ENCODE measurements around the gene MYLK3. TPM values are rescaled to one million over a fixed set of nuclear protein-coding genes. Genes with fewer than 3 reads are reported as not detected.

MYLK3 gene
- total RNA-seq, 2 experiments from 2014 or later: 0.97 to 2.3 TPM

DNA sequence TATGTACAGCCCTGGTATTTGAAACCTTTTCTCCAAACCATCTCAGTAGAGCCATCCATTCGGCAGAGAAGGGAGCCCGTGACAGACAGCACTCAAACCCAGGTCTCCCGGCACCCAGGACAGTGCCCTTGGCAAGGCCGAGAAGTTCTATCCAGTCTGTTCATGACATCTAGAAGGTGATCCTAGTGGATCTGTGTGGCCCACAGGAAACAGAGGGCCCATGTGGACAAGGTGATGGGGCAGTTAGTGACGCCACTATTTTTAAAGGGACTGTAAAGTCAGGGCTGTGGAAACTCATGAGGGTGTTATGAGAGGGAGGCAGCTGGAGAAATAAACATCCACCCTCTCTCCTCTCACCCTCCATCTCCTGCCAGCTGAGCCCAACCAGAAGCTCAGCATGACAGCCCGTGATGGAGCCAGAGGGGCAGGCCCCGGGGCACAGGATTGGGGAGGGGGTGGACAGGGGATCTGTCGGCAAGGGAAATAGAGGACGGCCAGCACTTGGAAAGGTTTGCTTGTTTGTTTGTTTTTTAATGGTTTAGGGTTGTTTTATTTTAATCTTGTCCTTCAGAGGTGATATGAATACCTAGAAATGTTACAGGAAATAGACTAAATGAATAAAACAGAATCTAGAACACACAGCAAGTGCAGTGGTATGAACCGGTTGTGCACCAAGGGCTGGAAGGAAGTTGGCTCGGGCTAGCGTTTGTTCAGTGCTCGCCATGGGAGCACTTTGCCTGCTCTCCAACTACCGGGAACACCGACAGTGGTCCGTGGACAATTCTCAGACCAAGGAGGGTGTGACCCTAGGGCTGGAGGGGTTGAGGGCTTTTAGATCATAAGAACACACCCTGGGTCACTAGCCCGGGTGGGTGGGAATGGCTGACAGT, 17.1 kb downstream of the MYLK3 start:
- no TSS peak for BruUV-seq (replicated peaks)
- CTCF ChIA-PET (ENCODE audit: unreplicated experiment): no interaction called here
- no peak for TF ChIP-seq EZH2phosphoT487 (IDR thresholded peaks at IDR 0.05; ENCODE audit: borderline replicate concordance, low read depth, low read length)
- TF ChIP-seq, protein P1, sequence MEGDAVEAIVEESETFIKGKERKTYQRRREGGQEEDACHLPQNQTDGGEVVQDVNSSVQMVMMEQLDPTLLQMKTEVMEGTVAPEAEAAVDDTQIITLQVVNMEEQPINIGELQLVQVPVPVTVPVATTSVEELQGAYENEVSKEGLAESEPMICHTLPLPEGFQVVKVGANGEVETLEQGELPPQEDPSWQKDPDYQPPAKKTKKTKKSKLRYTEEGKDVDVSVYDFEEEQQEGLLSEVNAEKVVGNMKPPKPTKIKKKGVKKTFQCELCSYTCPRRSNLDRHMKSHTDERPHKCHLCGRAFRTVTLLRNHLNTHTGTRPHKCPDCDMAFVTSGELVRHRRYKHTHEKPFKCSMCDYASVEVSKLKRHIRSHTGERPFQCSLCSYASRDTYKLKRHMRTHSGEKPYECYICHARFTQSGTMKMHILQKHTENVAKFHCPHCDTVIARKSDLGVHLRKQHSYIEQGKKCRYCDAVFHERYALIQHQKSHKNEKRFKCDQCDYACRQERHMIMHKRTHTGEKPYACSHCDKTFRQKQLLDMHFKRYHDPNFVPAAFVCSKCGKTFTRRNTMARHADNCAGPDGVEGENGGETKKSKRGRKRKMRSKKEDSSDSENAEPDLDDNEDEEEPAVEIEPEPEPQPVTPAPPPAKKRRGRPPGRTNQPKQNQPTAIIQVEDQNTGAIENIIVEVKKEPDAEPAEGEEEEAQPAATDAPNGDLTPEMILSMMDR (conservative IDR thresholded peaks at IDR 0.05; ENCODE audit: low read length): no peak

DNA sequence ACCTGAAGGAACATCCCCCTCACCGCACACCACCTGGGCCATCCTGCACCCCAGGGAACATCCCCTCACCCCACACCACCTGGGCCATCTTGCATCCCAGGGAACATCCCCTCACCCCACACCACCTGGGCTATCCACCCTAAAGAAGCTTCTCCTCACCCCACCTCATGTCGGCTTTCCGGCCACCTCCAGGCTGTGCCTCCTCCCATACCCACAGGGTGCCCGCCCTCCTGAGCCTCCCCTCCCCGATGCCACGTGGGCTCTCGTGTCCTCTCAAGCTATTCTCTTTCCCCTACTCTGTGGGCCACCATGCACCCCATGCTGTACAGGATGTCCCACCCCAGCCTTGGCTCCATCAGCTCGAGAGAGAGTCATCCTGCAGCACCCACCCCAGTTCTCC, 18.0 kb downstream of the MYLK3 start:
- Histone ChIP-seq H3K9me3 (ENCODE audit: low read length) (peaks cover 5% of the 10 kb centered on the region; the same call in 1 of the 2 replicates), H4K20me1 (ENCODE audit: insufficient read depth, low read length) (no peaks in the 10 kb centered on the region), H3K9me2 (ENCODE audit: insufficient read depth, low read length) (no peaks in the 10 kb centered on the region), H3K4me3 (ENCODE audit: low read depth, low read length, poor library complexity, severe bottlenecking) (no peak overlapping the region), H3K79me2 (ENCODE audit: insufficient read depth, low read depth, low read length) (no peaks in the 10 kb centered on the region), H3K36me3 (ENCODE audit: insufficient read depth, low read length) (no peaks in the 10 kb centered on the region), H3K4me2 (ENCODE audit: low read length) (no peak overlapping the region), H3K27ac (ENCODE audit: low read depth, low read length, poor library complexity, severe bottlenecking) (no peak overlapping the region), H3K4me1 (ENCODE audit: insufficient read depth, low read length, poor library complexity, severe bottlenecking) (no peaks in the 10 kb centered on the region), H2AFZ (ENCODE audit: low read length) (no peak overlapping the region)
- CTCF ChIA-PET (ENCODE audit: unreplicated experiment): no interaction called here
- POLR2A ChIA-PET: interaction anchor here (2.2 kb wide), 1 partner anchor 10 kb away, joined by 5 read pairs; no protein-coding TSS in a partner anchor
- DNase-seq (ENCODE audit: low spot score): no peak
- intact Hi-C loops (cut with micrococcal nuclease; ENCODE audit: unreplicated experiment): no loop called here
- no peak for TF ChIP-seq EZH2phosphoT487 (IDR thresholded peaks at IDR 0.05; ENCODE audit: borderline replicate concordance, low read depth, low read length)
- TF ChIP-seq, protein P1 (conservative IDR thresholded peaks at IDR 0.05; ENCODE audit: low read length): no peak
- no TSS peak for BruUV-seq (replicated peaks)

More for the DNA sequence above, 17.1 kb downstream of the MYLK3 start:
- Histone ChIP-seq H3K9me2 (ENCODE audit: insufficient read depth, low read length) (no peaks in the 10 kb centered on the region), H3K4me1 (ENCODE audit: insufficient read depth, low read length, poor library complexity, severe bottlenecking) (no peaks in the 10 kb centered on the region), H3K4me2 (ENCODE audit: low read length) (no peak overlapping the region), H4K20me1 (ENCODE audit: insufficient read depth, low read length) (no peaks in the 10 kb centered on the region), H3K9me3 (ENCODE audit: low read length) (no peaks in the 10 kb centered on the region), H3K79me2 (ENCODE audit: insufficient read depth, low read depth, low read length) (no peaks in the 10 kb centered on the region), H3K36me3 (ENCODE audit: insufficient read depth, low read length) (no peaks in the 10 kb centered on the region), H3K4me3 (ENCODE audit: low read depth, low read length, poor library complexity, severe bottlenecking) (no peak overlapping the region), H3K27ac (ENCODE audit: low read depth, low read length, poor library complexity, severe bottlenecking) (no peak overlapping the region), H2AFZ (ENCODE audit: low read length) (no peak overlapping the region)
- POLR2A ChIA-PET: no interaction called here
- no peak for DNase-seq (ENCODE audit: low spot score)
- intact Hi-C loops (cut with micrococcal nuclease; ENCODE audit: unreplicated experiment): no loop called here
